Stomach (tissue), 9 donors: Measurements from ENCODE around the gene SPEM2. TPM values are rescaled to one million over a fixed set of nuclear protein-coding genes. Genes with fewer than 3 reads are reported as not detected.

ENCODE experiments used
- DNase-seq, 2 donors: peaks; one replicate each; pipeline versions ENCODE4 v3.0.0 to v3.0.0-alpha.2; 2013 to 2019
- H3K27ac ChIP-seq, 5 donors: fragments of 200-600 bp in 4 of 5; sonication (generic) in 4 of 5; one replicate each; pipeline ENCODE4 v1.5.1; 2013 to 2019; ENCODE audit warnings: mild to moderate bottlenecking in 1 of 5, moderate library complexity in 1 of 5
- H3K27me3 ChIP-seq, 3 donors: fragments of 200-600 bp; sonication (generic); one replicate each; pipeline ENCODE4 v1.5.1; 2017 to 2019; ENCODE audit warnings: mixed run types in 1 of 3
- H3K36me3 ChIP-seq, 4 donors: fragments of 200-600 bp; sonication (generic); 1 replicate in 3 of 4; 2 replicates in 1 of 4; pipeline ENCODE4 v1.5.1; 2016 to 2019
- H3K4me1 ChIP-seq, 4 donors: fragments of 200-600 bp; sonication (generic); one replicate each; pipeline ENCODE4 v1.5.1; 2016 to 2019
- H3K4me3 ChIP-seq, 4 donors: fragments of 200-600 bp; sonication (generic) in 3 of 4; one replicate each; pipeline ENCODE4 v1.5.1; 2016 to 2019; ENCODE audit warnings: mild to moderate bottlenecking in 1 of 4
- H3K9me3 ChIP-seq, 4 donors: fragments of 200-600 bp; sonication (generic); one replicate each; pipeline ENCODE4 v1.5.1; 2016 to 2019
- CTCF ChIP-seq, 7 experiments: fragments of 450-650 bp in 4 of 7; fragments of 200-600 bp in 3 of 7; sonication (generic) in 3 of 7; IDR thresholded peaks; one replicate each; pipeline ENCODE4 v1.5.1; 2016 to 2019; ENCODE audit warnings: antibody characterized with exemption in 7 of 7, control low read depth in 2 of 7, mild to moderate bottlenecking in 1 of 7
- EP300 ChIP-seq: sonication (generic); formaldehyde crosslinking; IDR thresholded peaks from one replicate; pipeline ENCODE4 v1.6.1; 2017; ENCODE audit warnings: antibody characterized with exemption
- POLR2A ChIP-seq, 4 donors: fragments of 450-650 bp; IDR thresholded peaks; one replicate each; pipeline ENCODE4 v1.6.1; 2016; ENCODE audit warnings: antibody characterized with exemption in 4 of 4, control low read depth in 2 of 4, mild to moderate bottlenecking in 1 of 4, moderate library complexity in 1 of 4
- POLR2AphosphoS5 ChIP-seq, 3 donors: sonication (generic); formaldehyde crosslinking; IDR thresholded peaks; one replicate each; pipeline ENCODE4 v1.6.1; 2016; ENCODE audit warnings: antibody characterized with exemption in 3 of 3
- WGBS, 5 donors: extraction: QIAGEN DNeasy Blood & Tissue Kit in 3 of 5; methylation state at CpG; one replicate each; pipeline versions ENCODE4 v1.1.5 to v1.1.7; 2013 to 2018; 5-methylcytosine and 5-hydroxymethylcytosine counted together
- intact Hi-C: fragments of 100-400 bp; cut with DNase I; formaldehyde crosslinking; loops from one replicate; pipeline ENCODE4 v1.15.1; 2023; ENCODE audit warnings: low total_unique reads
- polyA plus RNA-seq, 3 donors: library from polyadenylated mRNA; stranded (reverse); fragments of 200-250 nt; gene quantifications; one replicate each; pipeline ENCODE4 v1.2.3, GENCODE V29; 2013
- total RNA-seq, 5 donors: library from RNA; depleted of rRNA; stranded (reverse); fragments of >200 nt; gene quantifications; one replicate each; pipeline versions ENCODE4 v1.1.0 to v1.2.3, GENCODE V29; 2014 to 2016
- donor health status: healthy with polysubstance abuse.
- donor health status: Bipolar disorder and iron deficiency.
- donor health status: healthy.

Gene SPEM2
- total and polyA plus RNA-seq, 8 donors, result not detected

- Histone ChIP-seq H3K27me3 (peaks cover 11 to 93% (median 46%) of the 10 kb centered on the region in 3 donors), H3K4me1 (peaks cover 39 to 68% (median 63%) of the 10 kb centered on the region in 4 donors), H3K4me3 (peak overlapping the region; percentile 34 to 44 (median 36)), H3K9me3 (no peaks in the 10 kb centered on the region), H3K27ac (no peak overlapping the region), H3K36me3 (no peaks in the 10 kb centered on the region)
- 0 to 3% (median 2%) methylated on average over 25 to 46 of the region's 46 CpGs for WGBS, 5 donors
- intact Hi-C loops, result no loop called here
- TF ChIP-seq POLR2A (IDR thresholded peaks at IDR 0.05), result no peak
- peak; percentile 72 to 87 for DNase-seq
These were observed 14.9 kb downstream of the SPEM2 start for GRCh38 chr17:7440113-7440833.

GRCh38 chr17:7440834-7441195 lies 15.4 kb downstream of the SPEM2 start:
- 8 to 15% (median 12%) methylated on average over 7 to 12 of the region's 12 CpGs for WGBS, 5 donors
- peak in 1 of 2 donors; percentile 73 for DNase-seq
- Histone ChIP-seq H3K27me3 (peaks cover 11 to 93% (median 51%) of the 10 kb centered on the region in 3 donors), H3K4me3 (peak overlapping the region in 1 of 4 donors; percentile 44), H3K36me3 (no peaks in the 10 kb centered on the region), H3K9me3 (no peaks in the 10 kb centered on the region), H3K4me1 (peaks cover 44 to 68% (median 64%) of the 10 kb centered on the region in 4 donors), H3K27ac (no peak overlapping the region)
- TF ChIP-seq POLR2AphosphoS5 (IDR thresholded peaks at IDR 0.05), result no peak
- TF ChIP-seq POLR2A (IDR thresholded peaks at IDR 0.05), result no peak
- TF ChIP-seq EP300, result no peak
- TF ChIP-seq CTCF (IDR thresholded peaks at IDR 0.05), result no peak
- intact Hi-C loops, result no loop called here

GRCh38 chr17:7441266-7441665 lies 15.8 kb downstream of the SPEM2 start:
- peaks cover 11 to 93% (median 53%) of the 10 kb centered on the region in 3 donors for H3K27me3 ChIP-seq
- no peaks in the 10 kb centered on the region for H3K36me3 ChIP-seq
- peaks cover 42 to 66% (median 61%) of the 10 kb centered on the region in 4 donors for H3K4me1 ChIP-seq
- peak in 1 of 2 donors; percentile 41 for DNase-seq
- no peak overlapping the region for H3K27ac ChIP-seq
- TF ChIP-seq POLR2AphosphoS5 (IDR thresholded peaks at IDR 0.05), result no peak
- TF ChIP-seq CTCF (IDR thresholded peaks at IDR 0.05), result no peak
- TF ChIP-seq POLR2A (IDR thresholded peaks at IDR 0.05), result no peak
- no peak for TF ChIP-seq EP300
- H3K9me3 ChIP-seq, result no peaks in the 10 kb centered on the region
- WGBS, 5 donors, result 59 to 80% (median 72%) methylated on average over 7 of the region's 7 CpGs
- H3K4me3 ChIP-seq, result no peak overlapping the region
- intact Hi-C loops, result no loop called here

GRCh38 chr17:7442142-7442541 lies 16.7 kb downstream of the SPEM2 start:
- Histone ChIP-seq H3K9me3 (no peaks in the 10 kb centered on the region), H3K36me3 (no peaks in the 10 kb centered on the region), H3K4me1 (peaks cover 39 to 62% (median 58%) of the 10 kb centered on the region in 4 donors), H3K27ac (no peak overlapping the region), H3K4me3 (no peak overlapping the region), H3K27me3 (peaks cover 11 to 94% (median 62%) of the 10 kb centered on the region in 3 donors)
- no peak for DNase-seq
- no peak for TF ChIP-seq EP300
- TF ChIP-seq POLR2AphosphoS5 (IDR thresholded peaks at IDR 0.05), result no peak
- no peak for TF ChIP-seq CTCF (IDR thresholded peaks at IDR 0.05)
- no peak for TF ChIP-seq POLR2A (IDR thresholded peaks at IDR 0.05)
- intact Hi-C loops, result no loop called here
- WGBS, 5 donors, result 74 to 96% (median 90%) methylated on average over 2 of the region's 2 CpGs
